H1 (cell line): ENCODE measurements around the gene OR52I2.
A peak's percentile ranks its signal among the peaks of the same experiment; 100 is the strongest.

Source experiments
- ASH2L ChIP-seq: fragments of 200-600, 300-600 bp; sonication (generic); IDR thresholded peaks from one replicate; pipeline ENCODE4 v1.7.1; 2017; ENCODE audit warnings: low read length
- CTCF ChIP-seq, 3 experiments: IDR thresholded peaks; 1 replicate in 2 of 3; 2 replicates in 1 of 3; pipeline versions ENCODE4 v1.5.1 to v1.6.1; 2011; ENCODE audit warnings: low read length in 3 of 3, mild to moderate bottlenecking in 3 of 3, inconsistent platforms in 2 of 3, low read depth in 1 of 3, moderate library complexity in 1 of 3; ENCODE audit not compliant: insufficient read depth in 1 of 3; ENCODE audit errors: control extremely low read depth in 1 of 3
- E2F6 ChIP-seq: IDR thresholded peaks from 2 replicates; pipeline ENCODE4 v1.6.1; 2012; ENCODE audit warnings: inconsistent platforms
- EZH2 ChIP-seq: fragments of 200-600 bp; sonication (generic); IDR thresholded peaks from 2 replicates; pipeline ENCODE4 v1.7.1; 2012; ENCODE audit warnings: low read depth, mild to moderate bottlenecking, moderate library complexity, low read length, inconsistent platforms; ENCODE audit not compliant: severe bottlenecking
- KDM4A ChIP-seq: IDR thresholded peaks from one replicate; pipeline ENCODE4 v1.7.1; 2012; ENCODE audit warnings: low read depth, mild to moderate bottlenecking, moderate library complexity, low read length, inconsistent platforms; ENCODE audit not compliant: severe bottlenecking
- PHF8 ChIP-seq: fragments of 200-600 bp; sonication (generic); conservative IDR thresholded peaks from 2 replicates; pipeline ENCODE4 v1.7.1; 2012; ENCODE audit warnings: low read depth, mild to moderate bottlenecking, inconsistent platforms, low read length, moderate library complexity
- POLR2A ChIP-seq, 2 experiments: IDR thresholded peaks; 1 replicate in 1 of 2; 2 replicates in 1 of 2; pipeline ENCODE4 v1.6.1; 2011; ENCODE audit warnings: low read depth in 2 of 2, low read length in 2 of 2, mild to moderate bottlenecking in 2 of 2; ENCODE audit errors: control extremely low read depth in 1 of 2
- RXRA ChIP-seq: IDR thresholded peaks from 2 replicates; pipeline ENCODE4 v1.6.1; 2011; ENCODE audit warnings: low read depth, mild to moderate bottlenecking, low read length, moderate library complexity; ENCODE audit not compliant: insufficient read depth
- YY1 ChIP-seq: IDR thresholded peaks from 2 replicates; pipeline ENCODE4 v1.6.1; 2011; ENCODE audit warnings: low read depth, mild to moderate bottlenecking, low read length

GRCh38 chr11:4539603-4540219 lies 41.8 kb upstream of the OR52I2 start:
- TF ChIP-seq CTCF (IDR thresholded peaks at IDR 0.05; ENCODE audit: control extremely low read depth in 1 of 3, insufficient read depth in 1 of 3, low read depth in 1 of 3, low read length in 3 of 3) = peak; percentile 73 to 79 (median 79)
- TF ChIP-seq RXRA = no peak
- no peak for TF ChIP-seq E2F6
- no peak for TF ChIP-seq EZH2
- TF ChIP-seq POLR2A (IDR thresholded peaks at IDR 0.05; ENCODE audit: control extremely low read depth in 1 of 2, low read depth in 2 of 2, low read length in 2 of 2) = no peak
- no peak for TF ChIP-seq ASH2L
- TF ChIP-seq YY1 = no peak
- TF ChIP-seq KDM4A = no peak
- no peak for TF ChIP-seq PHF8
